ENCODE measurements around the gene C8B. TPM values are rescaled to one million over a fixed set of nuclear protein-coding genes. Genes with fewer than 3 reads are reported as not detected.

C8B gene
- total RNA-seq, 1 experiment from 2014 or later: 0.10 TPM

DNA sequence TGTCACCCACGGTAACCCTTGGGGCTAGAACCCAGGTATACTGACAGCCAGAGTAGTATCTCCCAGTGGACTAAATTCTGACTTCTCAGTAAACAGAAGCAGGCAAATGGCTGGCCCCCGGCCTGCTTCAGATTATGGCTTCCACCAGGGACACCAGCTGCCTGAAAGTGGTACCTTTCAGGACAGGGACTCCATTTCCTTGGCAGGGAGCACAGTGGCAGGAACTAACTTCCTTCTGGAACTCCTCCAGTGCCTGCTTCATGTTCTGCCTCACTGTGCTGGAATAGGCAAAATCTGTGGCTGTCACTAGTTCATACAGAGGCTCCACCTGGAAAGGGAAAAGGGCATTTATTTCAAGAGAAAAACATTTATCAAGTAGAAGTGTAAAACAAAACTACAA is 32.7 kb downstream of the C8B start:
- DNase-seq (ENCODE audit: low read depth, low spot score) (no peak), ATAC-seq (no peak)
- Histone ChIP-seq H3K9ac (ENCODE audit: low read length) (no peak overlapping the region), H3K27ac (ENCODE audit: low read depth, low read length) (no peak overlapping the region), H3K27me3 (ENCODE audit: insufficient read depth, low read length) (no peaks in the 10 kb centered on the region; the same call in none of the 2 replicates), H4K20me1 (ENCODE audit: insufficient read depth) (no peaks in the 10 kb centered on the region), H3K36me3 (ENCODE audit: control insufficient read depth in 1 of 2, insufficient read depth in 2 of 2, low read length in 2 of 2) (no peaks in the 10 kb centered on the region), H3K4me3 (replicated peaks in 1 of 2; ENCODE audit: low read depth in 1 of 2, low read length in 2 of 2) (no peak overlapping the region), H3K4me2 (ENCODE audit: low read length) (no peak overlapping the region), H3K9me2 (ENCODE audit: insufficient read depth) (no peaks in the 10 kb centered on the region), H3K4me1 (ENCODE audit: control insufficient read depth in 1 of 2, insufficient read depth in 2 of 2, low read length in 2 of 2) (no peaks in the 10 kb centered on the region), H2AFZ (ENCODE audit: low read depth, low read length, poor library complexity, severe bottlenecking) (no peak overlapping the region), H3K9me3 (ENCODE audit: control insufficient read depth in 1 of 2, insufficient read depth in 1 of 2, low read depth in 1 of 2, low read length in 2 of 2) (no peaks in the 10 kb centered on the region), H3K79me2 (ENCODE audit: insufficient read depth, low read length) (no peaks in the 10 kb centered on the region)
- BruUV-seq (replicated peaks): no TSS peak
- intact Hi-C loops (cut with micrococcal nuclease): no loop called here
- TF ChIP-seq JUND (IDR thresholded peaks at IDR 0.05): no peak
- TF ChIP-seq CEBPB (IDR thresholded peaks at IDR 0.05; ENCODE audit: low read depth): no peak
- TF ChIP-seq TCF7L2 (IDR thresholded peaks at IDR 0.05; ENCODE audit: borderline replicate concordance, extremely low read depth, insufficient read depth, insufficient read length): no peak
- TF ChIP-seq SP1 (IDR thresholded peaks at IDR 0.05; ENCODE audit: low read depth): no peak
- TF ChIP-seq POLR2AphosphoS5 (IDR thresholded peaks at IDR 0.05; ENCODE audit: low read depth, low read length): no peak
- POLR2A ChIA-PET: no interaction called here
- RAD21 ChIA-PET (ENCODE audit: low non-redundant PET in 1 of 2, low total read pairs in 2 of 2, uncharacterized antibody in 2 of 2, unreplicated experiment in 2 of 2): no interaction called here
- CTCF ChIA-PET: no interaction called here

DNA sequence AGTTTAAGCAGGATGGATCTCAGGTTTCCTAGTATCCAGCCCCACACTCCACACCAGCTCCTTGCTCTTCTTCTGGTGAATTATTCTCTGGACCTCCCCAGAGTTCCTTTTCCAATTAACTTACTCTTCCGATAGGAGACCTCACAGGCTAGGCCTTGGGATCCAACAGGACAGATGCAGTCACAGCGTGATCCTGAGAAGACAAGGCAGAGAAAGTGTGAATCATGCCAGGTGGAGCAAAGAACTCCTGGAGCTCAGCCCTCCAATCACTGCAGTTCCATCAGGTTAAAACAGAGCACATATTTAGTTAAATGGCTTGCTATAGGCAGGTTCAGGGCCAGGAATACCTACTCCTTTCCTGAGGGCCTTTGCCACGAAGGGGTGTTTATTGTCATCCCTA is 34.1 kb downstream of the C8B start:
- Histone ChIP-seq H4K20me1 (ENCODE audit: insufficient read depth) (no peaks in the 10 kb centered on the region), H3K9me3 (ENCODE audit: control insufficient read depth in 1 of 2, insufficient read depth in 1 of 2, low read depth in 1 of 2, low read length in 2 of 2) (no peaks in the 10 kb centered on the region), H3K27ac (ENCODE audit: low read depth, low read length) (no peak overlapping the region), H3K4me1 (ENCODE audit: control insufficient read depth in 1 of 2, insufficient read depth in 2 of 2, low read length in 2 of 2) (no peaks in the 10 kb centered on the region), H2AFZ (ENCODE audit: low read depth, low read length, poor library complexity, severe bottlenecking) (no peak overlapping the region), H3K36me3 (ENCODE audit: control insufficient read depth in 1 of 2, insufficient read depth in 2 of 2, low read length in 2 of 2) (no peaks in the 10 kb centered on the region), H3K9ac (ENCODE audit: low read length) (no peak overlapping the region), H3K4me3 (replicated peaks in 1 of 2; ENCODE audit: low read depth in 1 of 2, low read length in 2 of 2) (no peak overlapping the region), H3K27me3 (ENCODE audit: insufficient read depth, low read length) (no peaks in the 10 kb centered on the region; the same call in none of the 2 replicates), H3K4me2 (ENCODE audit: low read length) (no peak overlapping the region), H3K79me2 (ENCODE audit: insufficient read depth, low read length) (no peaks in the 10 kb centered on the region), H3K9me2 (ENCODE audit: insufficient read depth) (no peaks in the 10 kb centered on the region)
- ChIA-PET RAD21 (ENCODE audit: low non-redundant PET in 1 of 2, low total read pairs in 2 of 2, uncharacterized antibody in 2 of 2, unreplicated experiment in 2 of 2) (no interaction called here), POLR2A (no interaction called here), CTCF (no interaction called here)
- DNase-seq (ENCODE audit: low read depth, low spot score) (no peak), ATAC-seq (no peak)
- intact Hi-C loops (cut with micrococcal nuclease): no loop called here
- no TSS peak for BruUV-seq (replicated peaks)
- TF ChIP-seq POLR2A (IDR thresholded peaks at IDR 0.05; ENCODE audit: borderline replicate concordance, extremely low read depth, insufficient read depth, insufficient read length) (no peak), SIN3A (IDR thresholded peaks at IDR 0.05; ENCODE audit: low read depth) (no peak), POLR2AphosphoS5 (IDR thresholded peaks at IDR 0.05; ENCODE audit: low read depth, low read length) (no peak), FOSL1 (IDR thresholded peaks at IDR 0.05; ENCODE audit: low read depth) (no peak), EZH2 (IDR thresholded peaks at IDR 0.05) (no peak), CEBPB (IDR thresholded peaks at IDR 0.05; ENCODE audit: low read depth) (no peak), SRF (IDR thresholded peaks at IDR 0.05; ENCODE audit: low read depth) (no peak)
- TF ChIP-seq, protein P1, sequence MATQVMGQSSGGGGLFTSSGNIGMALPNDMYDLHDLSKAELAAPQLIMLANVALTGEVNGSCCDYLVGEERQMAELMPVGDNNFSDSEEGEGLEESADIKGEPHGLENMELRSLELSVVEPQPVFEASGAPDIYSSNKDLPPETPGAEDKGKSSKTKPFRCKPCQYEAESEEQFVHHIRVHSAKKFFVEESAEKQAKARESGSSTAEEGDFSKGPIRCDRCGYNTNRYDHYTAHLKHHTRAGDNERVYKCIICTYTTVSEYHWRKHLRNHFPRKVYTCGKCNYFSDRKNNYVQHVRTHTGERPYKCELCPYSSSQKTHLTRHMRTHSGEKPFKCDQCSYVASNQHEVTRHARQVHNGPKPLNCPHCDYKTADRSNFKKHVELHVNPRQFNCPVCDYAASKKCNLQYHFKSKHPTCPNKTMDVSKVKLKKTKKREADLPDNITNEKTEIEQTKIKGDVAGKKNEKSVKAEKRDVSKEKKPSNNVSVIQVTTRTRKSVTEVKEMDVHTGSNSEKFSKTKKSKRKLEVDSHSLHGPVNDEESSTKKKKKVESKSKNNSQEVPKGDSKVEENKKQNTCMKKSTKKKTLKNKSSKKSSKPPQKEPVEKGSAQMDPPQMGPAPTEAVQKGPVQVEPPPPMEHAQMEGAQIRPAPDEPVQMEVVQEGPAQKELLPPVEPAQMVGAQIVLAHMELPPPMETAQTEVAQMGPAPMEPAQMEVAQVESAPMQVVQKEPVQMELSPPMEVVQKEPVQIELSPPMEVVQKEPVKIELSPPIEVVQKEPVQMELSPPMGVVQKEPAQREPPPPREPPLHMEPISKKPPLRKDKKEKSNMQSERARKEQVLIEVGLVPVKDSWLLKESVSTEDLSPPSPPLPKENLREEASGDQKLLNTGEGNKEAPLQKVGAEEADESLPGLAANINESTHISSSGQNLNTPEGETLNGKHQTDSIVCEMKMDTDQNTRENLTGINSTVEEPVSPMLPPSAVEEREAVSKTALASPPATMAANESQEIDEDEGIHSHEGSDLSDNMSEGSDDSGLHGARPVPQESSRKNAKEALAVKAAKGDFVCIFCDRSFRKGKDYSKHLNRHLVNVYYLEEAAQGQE (IDR thresholded peaks at IDR 0.05; ENCODE audit: low read depth): no peak
- TF ChIP-seq, protein P2, sequence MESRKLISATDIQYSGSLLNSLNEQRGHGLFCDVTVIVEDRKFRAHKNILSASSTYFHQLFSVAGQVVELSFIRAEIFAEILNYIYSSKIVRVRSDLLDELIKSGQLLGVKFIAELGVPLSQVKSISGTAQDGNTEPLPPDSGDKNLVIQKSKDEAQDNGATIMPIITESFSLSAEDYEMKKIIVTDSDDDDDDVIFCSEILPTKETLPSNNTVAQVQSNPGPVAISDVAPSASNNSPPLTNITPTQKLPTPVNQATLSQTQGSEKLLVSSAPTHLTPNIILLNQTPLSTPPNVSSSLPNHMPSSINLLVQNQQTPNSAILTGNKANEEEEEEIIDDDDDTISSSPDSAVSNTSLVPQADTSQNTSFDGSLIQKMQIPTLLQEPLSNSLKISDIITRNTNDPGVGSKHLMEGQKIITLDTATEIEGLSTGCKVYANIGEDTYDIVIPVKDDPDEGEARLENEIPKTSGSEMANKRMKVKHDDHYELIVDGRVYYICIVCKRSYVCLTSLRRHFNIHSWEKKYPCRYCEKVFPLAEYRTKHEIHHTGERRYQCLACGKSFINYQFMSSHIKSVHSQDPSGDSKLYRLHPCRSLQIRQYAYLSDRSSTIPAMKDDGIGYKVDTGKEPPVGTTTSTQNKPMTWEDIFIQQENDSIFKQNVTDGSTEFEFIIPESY (IDR thresholded peaks at IDR 0.05; ENCODE audit: extremely low read depth, insufficient replicate concordance, low read length): no peak
- TF ChIP-seq, protein P3, sequence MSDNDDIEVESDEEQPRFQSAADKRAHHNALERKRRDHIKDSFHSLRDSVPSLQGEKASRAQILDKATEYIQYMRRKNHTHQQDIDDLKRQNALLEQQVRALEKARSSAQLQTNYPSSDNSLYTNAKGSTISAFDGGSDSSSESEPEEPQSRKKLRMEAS (IDR thresholded peaks at IDR 0.05): no peak
- TF ChIP-seq, protein P4, sequence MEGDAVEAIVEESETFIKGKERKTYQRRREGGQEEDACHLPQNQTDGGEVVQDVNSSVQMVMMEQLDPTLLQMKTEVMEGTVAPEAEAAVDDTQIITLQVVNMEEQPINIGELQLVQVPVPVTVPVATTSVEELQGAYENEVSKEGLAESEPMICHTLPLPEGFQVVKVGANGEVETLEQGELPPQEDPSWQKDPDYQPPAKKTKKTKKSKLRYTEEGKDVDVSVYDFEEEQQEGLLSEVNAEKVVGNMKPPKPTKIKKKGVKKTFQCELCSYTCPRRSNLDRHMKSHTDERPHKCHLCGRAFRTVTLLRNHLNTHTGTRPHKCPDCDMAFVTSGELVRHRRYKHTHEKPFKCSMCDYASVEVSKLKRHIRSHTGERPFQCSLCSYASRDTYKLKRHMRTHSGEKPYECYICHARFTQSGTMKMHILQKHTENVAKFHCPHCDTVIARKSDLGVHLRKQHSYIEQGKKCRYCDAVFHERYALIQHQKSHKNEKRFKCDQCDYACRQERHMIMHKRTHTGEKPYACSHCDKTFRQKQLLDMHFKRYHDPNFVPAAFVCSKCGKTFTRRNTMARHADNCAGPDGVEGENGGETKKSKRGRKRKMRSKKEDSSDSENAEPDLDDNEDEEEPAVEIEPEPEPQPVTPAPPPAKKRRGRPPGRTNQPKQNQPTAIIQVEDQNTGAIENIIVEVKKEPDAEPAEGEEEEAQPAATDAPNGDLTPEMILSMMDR (IDR thresholded peaks at IDR 0.05 in 2 of 3, conservative IDR thresholded peaks at IDR 0.05 in 1 of 3; ENCODE audit: borderline replicate concordance in 1 of 3, insufficient read depth in 1 of 3, low read depth in 2 of 3, low read length in 2 of 3): no peak
